Mammary epithelial cell (primary cell): ENCODE results near the gene DENND1A.

Source experiments
- CTCF ChIP-seq, 2 donors: IDR thresholded peaks in 1 of 2; conservative IDR thresholded peaks in 1 of 2; 2 replicates each; pipeline ENCODE4 v1.5.1; 2011 to 2012; ENCODE audit warnings: inconsistent platforms in 2 of 2, low read length in 2 of 2, mild to moderate bottlenecking in 2 of 2, control low read depth in 1 of 2, low read depth in 1 of 2; ENCODE audit not compliant: insufficient read depth in 1 of 2; ENCODE audit errors: extremely low read depth in 1 of 2
- EZH2 ChIP-seq: IDR thresholded peaks from 2 replicates; pipeline ENCODE4 v1.6.1; 2012; ENCODE audit warnings: low read length, inconsistent platforms, borderline replicate concordance

GRCh38 chr9:123450098-123450770 is 479.7 kb downstream of the DENND1A start:
- no peak for TF ChIP-seq CTCF (conservative IDR thresholded peaks at IDR 0.05 in 1 of 2, IDR thresholded peaks at IDR 0.05 in 1 of 2; ENCODE audit: extremely low read depth in 1 of 2, insufficient read depth in 1 of 2, low read depth in 1 of 2, low read length in 2 of 2)
- TF ChIP-seq EZH2, result no peak
